Left lung (tissue), 8 donors: ENCODE data around the gene IQCK. TPM values are rescaled to one million over a fixed set of nuclear protein-coding genes. Genes with fewer than 3 reads are reported as not detected.

ENCODE experiments used
- polyA plus RNA-seq, 6 donors: library from polyadenylated mRNA; unstranded; fragments of 120-200 nt; gene quantifications; one replicate each; pipeline ENCODE4 v1.2.1, GENCODE V29; 2013; ENCODE audit not compliant: insufficient read length in 6 of 6
- total RNA-seq, 2 donors: library from RNA; stranded (reverse); fragmentation: NEBNext Ultra II Directional; extraction: Animal tissue kit (Norgen Biotek cat#: 25700); gene quantifications; one replicate each; pipeline ENCODE4 v1.2.1, GENCODE V29; 2021
- donor health status: DM: no; HTN: yes; CAD: no.
- donor health status: DM: no; HTN: no; CAD: no.

The IQCK gene
- total and polyA plus RNA-seq, 8 donors, result 8.0 to 25.3 (median 22.1) TPM

Other genes with a start within 250 kb of the IQCK start
- gene GDE1, start 196.2 kb upstream of the IQCK start, total RNA-seq, result 100 to 1,000 TPM in 1 of 2 donors, 10 to 100 TPM in 1; 84.6 to 111 TPM
- gene GDE1, start 196.2 kb upstream of the IQCK start, polyA plus RNA-seq, result 10 to 100 TPM; 63.9 to 89.9 (median 79.5) TPM
- gene CCP110, start 194.3 kb upstream of the IQCK start, total RNA-seq, result 10 to 100 TPM; 22.3 to 23.6 TPM
- gene CCP110, start 194.3 kb upstream of the IQCK start, polyA plus RNA-seq, result 10 to 100 TPM; 47.1 to 60.7 (median 51.6) TPM
- gene VPS35L, start 162.6 kb upstream of the IQCK start, total RNA-seq, result 10 to 100 TPM; 57.3 to 70.2 TPM
- gene VPS35L, start 162.6 kb upstream of the IQCK start, polyA plus RNA-seq, result 10 to 100 TPM; 54.8 to 66.1 (median 57.7) TPM
- 10 to 100 TPM; 12.5 to 18.6 TPM for gene KNOP1, start within 50 bp of the IQCK start, total RNA-seq
- gene KNOP1, start within 50 bp of the IQCK start, polyA plus RNA-seq, result 10 to 100 TPM; 29.1 to 49.0 (median 32.9) TPM
- 10 to 100 TPM; 10.3 to 14.1 TPM for gene GPRC5B, start 166.6 kb downstream of the IQCK start, total RNA-seq
- gene GPRC5B, start 166.6 kb downstream of the IQCK start, polyA plus RNA-seq, result 10 to 100 TPM; 34.2 to 46.9 (median 40.9) TPM